OCI-M1 (cell line): ENCODE measurements around the gene GAN.

Experiments
- DNase-seq: peaks from one replicate; lab custom pipeline; 2025; lab: John Stamatoyannopoulos, UW

GAN gene

GRCh38 chr16:81429045-81429521 lies 114.3 kb downstream of the GAN start:
- peak; percentile 76 for DNase-seq

- peak; percentile 76 for DNase-seq
Measured at GRCh38 chr16:81431554-81432353, 117.0 kb downstream of the GAN start.

DNA sequence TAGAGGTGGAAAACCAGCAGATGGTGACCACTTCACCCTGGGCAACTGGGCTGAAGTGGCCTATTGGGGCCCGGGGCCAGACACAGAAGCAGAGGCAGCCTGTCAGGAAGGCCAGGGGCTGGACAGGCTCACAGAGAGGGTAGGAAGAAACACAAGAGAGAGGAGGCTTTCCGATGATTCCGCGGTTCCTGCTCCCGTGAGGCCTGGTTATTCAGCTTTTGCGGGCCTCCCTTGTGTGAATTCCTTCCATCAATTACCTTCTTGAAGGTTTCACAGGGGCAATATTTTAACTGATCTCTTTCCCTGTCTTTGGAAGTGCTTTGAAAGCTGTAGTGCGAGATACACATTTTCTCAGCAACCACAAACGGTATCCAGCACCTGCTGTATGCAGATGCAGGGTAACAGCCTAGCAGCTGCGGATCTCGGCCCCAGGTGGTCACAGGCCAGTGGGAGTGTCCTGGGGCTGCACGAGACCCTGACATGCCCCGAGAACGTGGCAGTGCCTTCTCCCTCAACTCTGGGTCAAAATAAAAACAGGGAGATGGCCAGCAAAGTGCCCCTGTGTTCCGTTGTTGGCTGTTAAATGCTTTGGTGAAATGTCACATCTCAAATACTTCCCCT lies 118.3 kb downstream of the GAN start:
- DNase-seq: no peak

GRCh38 chr16:81435103-81435502 lies 120.3 kb downstream of the GAN start:
- DNase-seq: no peak

GRCh38 chr16:81435567-81435966 lies 120.8 kb downstream of the GAN start:
- no peak for DNase-seq

DNA sequence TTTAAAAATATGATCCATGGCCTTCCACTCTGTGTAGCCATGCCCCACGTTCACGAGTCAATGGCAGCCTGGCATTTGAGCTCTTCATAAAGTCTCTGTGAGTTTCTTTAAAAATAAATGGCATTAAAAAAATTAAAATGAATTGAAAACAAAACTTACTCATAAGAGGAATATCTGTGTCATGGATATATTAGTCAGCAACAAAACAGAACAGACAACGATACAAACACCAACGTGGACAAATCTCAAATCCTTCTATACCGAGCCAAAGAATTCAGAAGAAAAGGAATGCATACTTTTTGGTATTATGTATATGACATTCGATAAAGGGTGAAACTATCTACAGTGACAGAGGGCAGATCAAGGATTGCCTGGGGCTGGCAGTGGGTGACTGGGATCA lies 121.6 kb downstream of the GAN start:
- DNase-seq: no peak

DNA sequence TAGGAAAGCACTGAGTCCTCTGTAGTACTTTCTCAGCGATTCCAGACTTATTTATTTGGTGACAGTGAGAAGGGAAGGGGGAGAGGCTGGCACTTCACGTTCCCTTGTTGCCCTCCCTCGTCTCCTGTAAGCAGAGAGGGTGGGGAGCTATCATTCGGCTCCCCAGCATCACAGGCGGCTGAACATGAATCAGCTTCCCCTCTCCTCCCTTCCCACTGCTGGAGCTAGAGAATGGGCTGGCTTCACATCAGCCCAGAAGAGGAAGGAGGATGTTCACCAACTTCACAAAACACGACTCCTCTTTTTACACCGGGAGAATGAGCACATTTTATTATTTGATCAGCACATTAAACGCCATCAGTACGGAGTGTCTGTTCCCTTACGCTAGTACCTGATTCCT lies 123.1 kb downstream of the GAN start:
- no peak for DNase-seq
